ENCODE results near the gene NPY1R. TPM values are rescaled to one million over a fixed set of nuclear protein-coding genes. Genes with fewer than 3 reads are reported as not detected.

NPY1R gene
- total and polyA plus RNA-seq, 10 of the 15 experiments (the other 5 are each of a cell fraction or from before 2014, with no cell fraction given): not detected

- TF ChIP-seq ZZZ3 (IDR thresholded peaks at IDR 0.05; ENCODE audit: control insufficient read depth, insufficient read length, low read depth) (no peak), IRF3 (IDR thresholded peaks at IDR 0.05) (no peak)
These were observed at the start of gene NPY1R (continued) for GRCh38 chr4:163332526-163333406.

GRCh38 chr4:163380703-163381102 is 48.3 kb upstream of the NPY1R start:
- ChIA-PET SMC1A (ENCODE audit: uncharacterized antibody, unreplicated experiment) (no interaction called here), RAD21 (ENCODE audit: unreplicated experiment) (no interaction called here), CTCF (interaction anchor here (1.0 kb wide), 1 partner anchor 15 kb away, joined by 4 read pairs; no protein-coding TSS in a partner anchor), POLR2A (no interaction called here)
- in situ Hi-C loops (cut with MboI): no loop called here
- H3K4me3 ChIP-seq: no peak overlapping the region
- ATAC-seq (no peak), DNase-seq (ENCODE audit: low read depth, low spot score) (no peak), FAIRE-seq (no peak)
- no peaks in the 10 kb centered on the region for H4K20me1 ChIP-seq (ENCODE audit: control insufficient read depth, insufficient read depth)
- no peak overlapping the region for H2AFZ ChIP-seq (ENCODE audit: control insufficient read depth, low read depth, low read length)
- H3K27ac ChIP-seq (ENCODE audit: control insufficient read depth, insufficient read depth): no peak overlapping the region
- no peak overlapping the region for H3K9ac ChIP-seq (ENCODE audit: control insufficient read depth, insufficient read depth, low read length)
- no peaks in the 10 kb centered on the region for H3K9me3 ChIP-seq (replicated peaks; ENCODE audit: control insufficient read depth, insufficient read depth, low read length)
- H3K4me2 ChIP-seq (ENCODE audit: control insufficient read depth, insufficient read depth): no peak overlapping the region
- H3K36me3 ChIP-seq (ENCODE audit: control insufficient read depth in 2 of 2, insufficient read depth in 2 of 2, low read length in 1 of 2): no peaks in the 10 kb centered on the region
- no peaks in the 10 kb centered on the region for H3K27me3 ChIP-seq (replicated peaks in 1 of 2; ENCODE audit: control insufficient read depth in 2 of 2, insufficient read depth in 2 of 2, low read length in 1 of 2)
- no peaks in the 10 kb centered on the region for H3K4me1 ChIP-seq (ENCODE audit: control insufficient read depth, insufficient read depth, low read length)
- H3K79me2 ChIP-seq (ENCODE audit: control insufficient read depth, insufficient read depth, low read length): no peaks in the 10 kb centered on the region
- WGBS (ENCODE audit: insufficient coverage, insufficient replicate concordance, low lambda C conversion rate, missing lambda C conversion rate): 37% methylated on average over 5 of the region's 5 CpGs
- BruUV-seq (replicated peaks): no TSS peak
- intact Hi-C loops (cut with micrococcal nuclease; ENCODE audit: unreplicated experiment): no loop called here
- TF ChIP-seq ZNF274 (IDR thresholded peaks at IDR 0.05; ENCODE audit: insufficient read depth, insufficient read length) (no peak), SREBF1 (IDR thresholded peaks at IDR 0.05; ENCODE audit: low read length) (no peak), JUND (IDR thresholded peaks at IDR 0.05; ENCODE audit: low read depth, low read length) (no peak), DPF2 (IDR thresholded peaks at IDR 0.05) (no peak), MEF2A (IDR thresholded peaks at IDR 0.05; ENCODE audit: insufficient read depth, low read depth, low read length) (no peak), BCL11A (IDR thresholded peaks at IDR 0.05; ENCODE audit: low read depth, low read length) (no peak), ZBTB33 (IDR thresholded peaks at IDR 0.05) (no peak), ESRRA (IDR thresholded peaks at IDR 0.05; ENCODE audit: low read length) (no peak), USF1 (IDR thresholded peaks at IDR 0.05; ENCODE audit: borderline replicate concordance, extremely low read length, insufficient read depth, low read depth, low read length) (no peak), ZNF622 (IDR thresholded peaks at IDR 0.05) (no peak), ATF2 (IDR thresholded peaks at IDR 0.05; ENCODE audit: low read length) (no peak), MXI1 (IDR thresholded peaks at IDR 0.05; ENCODE audit: low read depth, low read length) (no peak), BMI1 (IDR thresholded peaks at IDR 0.05; ENCODE audit: borderline replicate concordance) (no peak), BACH1 (IDR thresholded peaks at IDR 0.05; ENCODE audit: borderline replicate concordance) (no peak), SMARCA5 (IDR thresholded peaks at IDR 0.05) (no peak)
